ENCODE results near the gene CSF3.

Gene CSF3

DNA sequence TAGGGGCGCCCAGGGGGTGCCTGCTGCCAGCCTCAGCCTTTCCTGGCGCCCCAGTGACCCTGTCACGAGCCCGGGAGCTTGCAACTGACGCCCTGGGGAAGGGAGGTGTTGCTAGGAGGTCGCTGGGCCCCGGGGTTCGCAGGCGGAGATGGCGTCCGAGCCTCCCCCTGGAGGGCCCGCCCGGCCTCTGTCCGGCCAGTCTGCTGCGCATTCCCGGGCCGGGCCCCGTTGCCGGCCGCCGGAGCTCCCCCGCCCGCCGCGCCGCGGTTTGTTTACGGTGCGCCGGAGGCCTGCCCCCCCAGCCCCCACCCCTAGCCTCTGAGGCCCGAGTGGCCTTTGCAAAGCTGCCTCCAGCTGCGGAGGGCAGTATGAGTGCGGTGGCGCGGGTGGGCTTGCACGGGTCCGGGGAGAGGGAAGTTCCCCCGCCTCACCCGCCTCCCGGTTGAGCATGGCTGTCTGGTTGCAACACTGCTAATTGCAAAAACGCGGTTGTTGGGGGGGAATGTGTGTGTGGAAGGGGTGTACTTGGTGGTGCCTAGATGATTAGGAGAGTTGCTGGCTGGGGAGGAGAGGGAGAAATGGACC is 48.0 kb downstream of the CSF3 start:
- DNase-seq, result no peak

DNA sequence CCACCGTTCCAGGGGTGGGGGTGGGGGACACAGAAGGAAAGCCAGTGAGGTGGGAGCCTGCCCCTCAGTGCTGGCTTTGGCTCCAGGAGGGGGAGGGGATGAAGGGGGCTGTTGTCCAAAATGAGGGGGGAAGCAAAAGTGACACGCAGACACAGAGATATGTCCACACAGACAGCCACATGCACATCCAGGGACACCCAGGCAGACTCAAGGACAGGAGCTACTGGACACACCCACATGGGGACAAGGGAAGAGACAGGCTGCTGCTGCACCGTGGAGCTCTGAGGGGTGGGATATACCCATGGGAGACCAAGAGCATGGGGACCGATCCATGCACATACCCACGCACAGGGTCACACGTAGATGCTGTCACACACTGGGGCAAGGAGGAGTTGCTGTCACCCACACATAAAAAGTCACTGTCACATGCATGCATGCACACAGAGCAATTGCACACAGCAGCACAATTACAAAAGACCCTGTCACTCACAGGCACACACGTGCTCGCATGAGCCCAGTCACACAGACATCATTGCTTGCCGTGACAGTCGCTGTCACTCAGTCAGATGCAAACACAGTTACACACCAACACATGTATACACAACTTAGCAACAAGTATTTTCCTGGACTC is 48.8 kb downstream of the CSF3 start:
- no peak for DNase-seq

DNA sequence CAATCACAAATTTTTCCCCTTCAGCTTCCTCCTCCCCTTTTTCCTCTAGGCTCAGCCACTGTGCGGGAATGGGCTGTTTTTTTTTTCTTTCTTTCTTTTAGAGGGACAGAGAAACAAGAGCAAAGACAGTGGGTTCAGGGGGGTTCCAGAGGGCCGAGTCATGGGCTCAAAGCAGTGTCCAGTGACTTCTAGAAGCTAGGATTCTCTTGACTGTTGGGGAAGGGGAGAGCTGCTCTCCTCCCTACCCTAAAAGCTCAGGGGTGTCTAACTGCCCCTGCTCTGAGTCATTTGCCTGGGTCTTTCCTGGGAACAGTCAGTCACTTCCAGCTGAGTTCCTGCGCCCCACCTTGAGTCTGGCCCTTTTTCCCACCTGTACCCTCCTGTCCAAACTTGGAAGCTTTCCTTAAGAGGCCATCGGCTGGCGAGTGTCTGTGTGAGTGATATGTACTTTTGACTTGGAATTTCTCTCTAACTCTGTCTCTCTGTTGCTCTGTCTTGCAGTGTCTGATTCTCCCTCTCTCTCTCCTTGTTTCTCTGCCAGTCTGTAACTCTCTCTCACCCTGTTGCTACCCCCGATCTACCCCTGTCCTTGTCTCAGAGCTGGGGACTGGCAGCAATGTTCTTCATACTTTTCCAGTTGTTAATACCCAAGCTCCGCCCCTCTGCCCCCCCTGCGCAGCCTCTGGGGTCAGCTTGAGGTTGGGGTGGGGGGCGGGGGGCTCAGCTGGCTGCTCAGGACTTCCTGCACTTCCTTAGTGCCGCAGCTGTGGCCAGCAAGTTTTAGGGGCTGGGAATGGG is 49.9 kb downstream of the CSF3 start:
- no peak for DNase-seq

DNA sequence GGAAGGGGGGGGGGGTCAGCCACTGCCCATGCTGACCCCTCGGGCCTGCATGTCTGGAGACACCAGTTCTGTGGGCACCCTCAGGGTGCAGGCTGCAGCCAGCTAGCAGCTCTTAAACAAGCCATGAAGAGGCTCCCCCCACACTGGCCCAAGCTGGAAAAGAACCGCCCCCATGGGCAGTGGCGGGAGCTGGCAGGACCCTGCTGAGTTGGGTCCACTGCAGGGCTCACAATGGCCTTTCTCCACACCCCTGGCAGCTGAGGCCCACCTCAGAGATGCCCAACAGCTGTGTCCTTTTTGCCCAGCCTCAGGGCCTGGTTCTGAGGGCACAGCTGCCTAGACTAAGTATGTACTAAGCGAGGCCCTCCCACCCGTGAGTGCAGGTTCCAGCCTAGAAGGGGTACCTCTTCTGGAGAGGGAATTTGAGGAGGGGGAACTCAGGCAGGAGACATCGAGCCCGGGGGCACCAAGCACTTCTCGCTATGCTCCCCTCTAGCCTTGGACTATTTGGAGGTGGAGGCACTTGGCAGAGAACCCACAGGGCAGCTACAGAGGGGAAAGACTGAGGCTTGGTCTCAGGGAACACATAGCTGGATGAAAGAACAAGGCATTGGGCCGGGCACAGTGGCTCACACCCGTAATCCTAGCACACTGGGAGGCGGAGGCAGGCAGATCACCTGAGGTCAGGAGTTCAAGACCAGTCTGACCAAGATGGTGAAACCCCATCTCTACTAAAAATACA is 50.7 kb downstream of the CSF3 start:
- no peak for DNase-seq

Measured in activated CD4-positive, alpha-beta T cell treated with anti-CD3 and anti-CD28 coated beads, Interleukin-10, Interleukin-2, amounts not matched to agents 100 ng/mL and 50 ng/mL, durations not matched to agents 16 hours and 8 hours (primary cell).